ENCODE data around the gene CLIC4.

GRCh38 chr1:24865587-24865986 lies 120.3 kb downstream of the CLIC4 start:
- TF ChIP-seq CTCF (IDR thresholded peaks at IDR 0.05 in 4 of 5, conservative IDR thresholded peaks at IDR 0.05 in 1 of 5) (no peak), POLR2A (IDR thresholded peaks at IDR 0.05) (no peak)
